Stimulated activated effector memory CD8-positive, alpha-beta T cell treated with anti-CD3 and anti-CD28 coated beads, Interleukin-12 subunit alpha, Interleukin-12 subunit beta, amount 100 ng/mL, for 72 hours (primary cell): Measurements from ENCODE around the gene ORAI1.
"Not testable (repeated sequence)": the region's sequence is repeated elsewhere in the genome, so short reads cannot be mapped to it uniquely, and the experiment has no call there.

Experiments used
- ATAC-seq: fragments of 150-1000 bp; cut with Tn5 transposase; 2 replicates; pipeline ENCODE4 v1.10.0; 2021
- DNase-seq, 2 donors: peaks; one replicate each; pipeline ENCODE4 v3.0.0; 2021 to 2022; ENCODE audit warnings: low spot score in 2 of 2
- H3K27ac Mint-ChIP-seq: one replicate; pipeline ENCODE4 v1.8.0; 2022; ENCODE audit warnings: mild to moderate bottlenecking, mixed read lengths
- H3K36me3 Mint-ChIP-seq: one replicate; pipeline ENCODE4 v1.8.0; 2022; ENCODE audit warnings: mild to moderate bottlenecking, mixed read lengths
- H3K4me1 Mint-ChIP-seq: one replicate; pipeline ENCODE4 v1.8.0; 2022; ENCODE audit warnings: mixed read lengths
- H3K4me3 Mint-ChIP-seq: one replicate; pipeline ENCODE4 v1.8.0; 2022; ENCODE audit warnings: mild to moderate bottlenecking, mixed read lengths
- H3K9me3 Mint-ChIP-seq: one replicate; pipeline ENCODE4 v1.8.0; 2022; ENCODE audit warnings: mixed read lengths

Gene ORAI1

DNA sequence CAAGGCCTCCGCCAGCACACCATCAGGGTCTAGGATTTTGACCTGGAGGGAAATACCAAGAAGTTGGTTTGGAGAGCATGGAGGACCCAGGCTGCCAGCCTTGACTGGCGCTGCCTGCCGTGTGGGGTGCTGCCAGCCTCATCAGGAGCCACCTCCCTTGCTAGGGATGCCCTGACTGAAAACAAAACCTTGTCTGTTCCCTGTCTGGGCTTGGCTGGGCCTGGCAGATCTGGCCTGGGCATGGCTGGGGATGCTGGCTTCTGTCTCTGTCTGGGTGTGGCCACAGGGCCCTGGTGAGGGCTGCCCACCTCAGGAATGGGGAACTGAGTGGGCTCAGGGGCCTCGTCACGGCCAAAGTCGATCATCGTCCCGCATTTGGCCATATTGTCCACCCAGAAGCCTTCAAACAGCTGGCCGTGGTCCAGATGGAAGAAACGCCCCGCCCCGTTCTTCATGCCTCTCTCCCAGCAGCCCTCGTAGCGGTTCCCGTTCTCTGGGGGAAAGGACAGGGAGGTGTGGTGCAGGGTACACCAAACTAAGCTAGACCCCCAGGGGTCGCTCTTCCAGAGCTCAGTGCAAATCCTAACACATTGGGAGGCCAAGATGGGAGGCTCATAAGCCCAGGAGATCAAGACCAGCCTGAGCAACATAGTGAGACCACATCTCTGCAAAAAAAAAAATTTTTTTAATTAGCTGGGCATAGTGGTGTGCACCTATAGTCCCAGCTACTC is 26.6 kb downstream of the ORAI1 start:
- Mint-ChIP-seq H3K4me1 (peaks cover 60% of the 10 kb centered on the region), H3K4me3 (no peak overlapping the region)

DNA sequence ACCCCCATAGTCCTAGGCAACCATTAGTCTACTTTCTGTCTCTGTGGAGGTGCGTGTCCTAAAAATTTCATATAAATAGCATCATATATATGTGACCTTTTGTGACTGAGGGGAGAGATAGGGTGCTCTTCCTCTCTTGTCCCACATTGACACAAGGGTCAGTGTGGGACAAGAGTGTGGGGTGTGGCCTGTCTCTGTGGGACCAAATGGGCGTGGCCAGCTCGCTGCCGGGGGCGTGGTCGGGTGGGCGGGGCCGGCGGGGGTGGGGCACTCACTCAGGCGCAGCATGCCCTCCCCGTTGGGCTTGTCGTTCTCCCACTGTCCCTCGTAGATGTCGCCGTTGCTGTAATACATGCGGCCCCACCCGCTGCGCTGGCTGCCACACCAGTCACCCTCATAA is 27.7 kb downstream of the ORAI1 start:
- H3K4me3 Mint-ChIP-seq = no peak overlapping the region
- H3K27ac Mint-ChIP-seq = peak overlapping the region; percentile 63
- DNase-seq (no peak), ATAC-seq (no peak)
- peaks cover 64% of the 10 kb centered on the region for H3K4me1 Mint-ChIP-seq
- H3K9me3 Mint-ChIP-seq = no peaks in the 10 kb centered on the region
- peaks cover 24% of the 10 kb centered on the region for H3K36me3 Mint-ChIP-seq

More for the DNA sequence above, 26.6 kb downstream of the ORAI1 start:
- H3K9me3 Mint-ChIP-seq = no peaks in the 10 kb centered on the region
- H3K27ac Mint-ChIP-seq = no peak overlapping the region
- ATAC-seq (no peak), DNase-seq (no peak)
- H3K36me3 Mint-ChIP-seq = peaks cover 24% of the 10 kb centered on the region

DNA sequence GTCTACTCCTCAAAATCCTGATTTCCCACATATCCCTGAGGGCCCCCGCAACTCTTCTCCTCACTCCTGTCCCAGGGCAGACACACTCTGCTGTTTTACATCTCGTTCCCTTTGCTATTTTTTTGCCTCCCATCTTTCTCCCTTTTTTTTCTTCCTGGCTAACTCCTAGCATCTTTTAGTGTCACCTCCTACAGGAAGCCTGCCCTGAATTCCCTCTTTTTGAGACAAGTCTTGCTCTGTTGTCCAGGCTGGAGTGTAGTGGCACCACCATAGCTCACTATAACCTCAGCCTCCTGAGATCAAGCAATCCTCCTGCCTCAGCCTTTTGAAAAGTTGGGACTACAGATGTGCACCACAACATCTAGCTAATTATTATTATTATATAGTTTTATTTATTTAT is 29.8 kb downstream of the ORAI1 start:
- Mint-ChIP-seq H3K4me3 (no peak overlapping the region), H3K27ac (no peak overlapping the region)

DNA sequence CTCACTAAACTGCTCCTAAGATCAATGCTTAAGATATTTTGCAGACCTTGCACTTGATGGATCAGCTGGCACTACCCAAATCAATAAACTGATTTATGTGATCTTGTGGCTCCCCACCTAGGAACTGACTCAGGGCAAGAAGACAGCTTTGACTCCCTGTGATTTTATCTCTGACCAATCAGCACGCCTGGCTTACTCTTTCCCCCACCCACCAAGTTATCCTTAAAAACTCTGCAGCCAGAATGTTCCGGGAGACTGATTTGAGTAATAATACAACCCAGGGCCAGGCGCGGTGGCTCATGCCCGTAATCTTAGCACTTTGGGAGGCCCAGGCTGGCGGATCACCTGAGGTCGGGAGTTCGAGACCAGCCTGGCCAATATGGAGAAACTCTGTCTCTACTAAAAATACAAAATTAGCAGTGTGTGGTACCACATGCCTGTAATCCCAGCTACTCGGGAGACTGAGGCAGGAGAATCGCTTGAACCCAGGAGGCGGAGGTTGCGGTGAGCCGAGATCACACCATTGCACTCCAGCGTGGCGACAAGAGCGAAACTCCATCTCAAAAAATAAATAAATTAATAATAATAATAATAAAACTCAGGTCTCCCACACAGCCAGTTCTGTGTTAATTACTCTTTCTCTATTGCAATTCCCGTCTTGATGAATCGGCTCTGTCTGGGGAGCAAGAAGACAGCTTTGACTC is 31.1 kb downstream of the ORAI1 start:
- DNase-seq (peak in 1 of 2 donors; percentile 70), ATAC-seq (peak; percentile 81)
- peak overlapping the region; percentile 78 for H3K4me3 Mint-ChIP-seq

More for the DNA sequence above, 29.8 kb downstream of the ORAI1 start:
- Mint-ChIP-seq H3K4me1 (peaks cover 62% of the 10 kb centered on the region), H3K36me3 (peaks cover 14% of the 10 kb centered on the region), H3K9me3 (no peaks in the 10 kb centered on the region)
- ATAC-seq = no peak
- DNase-seq = no peak

DNA sequence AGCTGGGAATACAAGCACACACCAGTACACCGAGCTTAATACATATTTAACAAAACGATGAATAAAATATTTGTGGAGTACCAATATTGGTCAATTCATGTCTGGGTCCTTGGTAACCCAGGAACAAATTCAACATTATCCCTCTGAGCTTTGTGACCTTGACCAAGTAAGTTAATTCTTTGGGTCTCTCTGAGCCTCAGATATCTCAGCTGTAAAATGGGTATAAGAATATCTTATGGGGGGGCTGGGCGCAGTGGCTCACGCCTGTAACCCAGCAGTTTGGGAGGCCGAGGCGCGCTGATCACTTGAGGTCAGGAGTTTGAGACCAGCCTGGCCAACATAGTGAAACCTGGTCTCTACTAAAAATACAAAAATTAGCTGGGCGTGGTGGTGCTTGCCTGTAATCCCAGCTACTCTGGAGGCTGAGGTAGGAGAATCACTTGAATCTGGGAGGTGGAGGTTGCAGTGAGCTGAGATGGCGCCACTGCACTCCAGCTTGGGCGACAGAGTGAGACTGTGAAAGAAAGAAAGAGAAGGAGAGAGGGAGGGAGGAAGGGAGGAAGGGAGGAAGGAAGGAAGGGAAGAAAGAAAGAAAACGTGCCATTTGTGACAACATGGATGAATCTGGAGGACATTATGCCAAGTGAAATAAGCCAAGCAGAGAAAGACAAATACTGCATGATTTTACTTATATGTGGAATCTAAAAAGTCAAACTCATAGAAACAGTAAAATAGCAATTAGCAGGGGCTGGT is 35.2 kb downstream of the ORAI1 start:
- Mint-ChIP-seq H3K36me3 (peaks cover 29% of the 10 kb centered on the region), H3K27ac (peak overlapping the region; percentile 99), H3K4me1 (peaks cover 71% of the 10 kb centered on the region)
- not testable (repeated sequence) for DNase-seq, H3K4me3 Mint-ChIP-seq, H3K9me3 Mint-ChIP-seq, ATAC-seq

More for the DNA sequence above, 31.1 kb downstream of the ORAI1 start:
- Mint-ChIP-seq H3K4me1 (peaks cover 64% of the 10 kb centered on the region), H3K9me3 (no peaks in the 10 kb centered on the region), H3K27ac (peak overlapping the region; percentile 57), H3K36me3 (peaks cover 12% of the 10 kb centered on the region)

DNA sequence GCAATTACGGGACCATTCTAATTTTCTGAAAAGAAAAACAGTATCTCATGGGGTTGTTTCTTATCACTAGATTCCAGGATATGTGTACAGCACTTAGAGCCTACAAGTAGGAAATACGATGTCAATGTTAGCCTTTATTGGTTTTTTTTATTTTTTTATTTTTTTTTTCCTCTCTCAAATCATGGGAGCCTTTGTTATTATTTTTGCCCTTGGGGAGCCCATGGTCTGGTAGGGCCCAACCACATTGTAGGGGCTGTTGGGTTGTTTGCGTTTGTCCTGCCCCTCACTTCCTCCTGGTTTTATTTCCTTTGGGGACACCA is 37.2 kb downstream of the ORAI1 start:
- DNase-seq (no peak), ATAC-seq (no peak)
- no peaks in the 10 kb centered on the region for H3K9me3 Mint-ChIP-seq
- peak overlapping the region; percentile 97 for H3K4me3 Mint-ChIP-seq
- H3K4me1 Mint-ChIP-seq = peaks cover 60% of the 10 kb centered on the region
- peak overlapping the region; percentile 97 for H3K27ac Mint-ChIP-seq
- H3K36me3 Mint-ChIP-seq = peaks cover 39% of the 10 kb centered on the region

DNA sequence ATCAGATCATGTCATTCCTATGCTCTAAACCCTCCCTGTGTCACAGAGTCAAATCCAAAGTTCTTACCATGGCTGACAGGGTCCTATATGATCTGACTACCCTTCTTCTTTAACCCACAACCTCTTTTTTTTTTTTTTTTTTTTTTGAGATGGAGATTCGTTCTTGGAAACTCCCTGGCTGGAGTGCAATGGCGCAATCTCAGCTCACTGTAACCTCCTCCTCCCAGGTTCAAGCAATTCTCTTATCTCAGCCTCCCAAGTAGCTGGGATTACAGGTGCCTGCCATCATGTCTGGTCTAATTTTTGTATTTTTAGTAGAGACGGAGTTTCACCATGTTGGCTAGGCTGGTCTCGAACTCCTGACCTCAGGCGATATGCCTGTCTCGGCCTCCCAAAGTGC is 40.5 kb downstream of the ORAI1 start:
- not testable (repeated sequence) for DNase-seq, ATAC-seq, H3K9me3 Mint-ChIP-seq, H3K4me3 Mint-ChIP-seq
- peaks cover 52% of the 10 kb centered on the region for H3K4me1 Mint-ChIP-seq
- peak overlapping the region; percentile 48 for H3K27ac Mint-ChIP-seq
- peaks cover 32% of the 10 kb centered on the region for H3K36me3 Mint-ChIP-seq

DNA sequence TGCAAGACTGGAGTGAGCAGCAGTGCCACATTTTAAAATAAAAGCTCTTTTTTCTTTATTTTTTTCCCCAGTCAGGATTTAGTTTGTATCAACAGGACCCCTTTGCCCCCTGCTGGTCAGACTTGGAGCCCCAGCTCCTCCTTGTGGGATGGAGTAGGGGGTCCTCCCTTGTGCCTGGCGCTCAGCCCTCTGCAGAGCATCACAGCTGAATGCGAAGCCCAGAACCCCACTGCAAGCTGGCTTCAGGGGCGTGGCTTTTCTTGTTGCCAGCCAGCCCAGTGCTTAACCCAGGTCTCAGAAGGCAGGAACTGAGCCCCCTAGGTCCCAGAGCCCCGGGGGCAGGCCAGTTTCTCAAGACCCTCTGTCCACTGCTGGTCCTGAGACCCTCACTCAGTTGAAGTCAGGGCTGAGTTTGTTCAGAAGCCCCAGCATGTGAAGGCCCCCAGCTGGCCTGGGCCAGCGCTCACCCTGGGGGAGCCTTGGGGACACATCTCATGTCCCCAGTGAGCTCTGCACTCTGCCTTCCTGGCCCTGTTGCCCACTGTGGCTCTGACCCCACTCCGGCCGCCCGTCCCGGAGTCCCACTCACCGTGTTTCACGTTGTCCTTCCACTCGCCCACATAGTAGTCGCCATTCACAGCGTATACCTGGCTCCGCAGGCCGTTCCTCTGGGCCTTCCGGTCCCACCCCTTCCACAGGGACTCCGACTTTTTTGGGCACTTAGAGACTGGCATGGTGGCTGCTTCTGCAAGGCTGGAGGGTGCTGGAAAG is 42.6 kb downstream of the ORAI1 start:
- Mint-ChIP-seq H3K4me3 (no peak overlapping the region), H3K27ac (no peak overlapping the region), H3K9me3 (no peaks in the 10 kb centered on the region), H3K4me1 (peaks cover 64% of the 10 kb centered on the region), H3K36me3 (peaks cover 46% of the 10 kb centered on the region)
- ATAC-seq (no peak), DNase-seq (no peak)

DNA sequence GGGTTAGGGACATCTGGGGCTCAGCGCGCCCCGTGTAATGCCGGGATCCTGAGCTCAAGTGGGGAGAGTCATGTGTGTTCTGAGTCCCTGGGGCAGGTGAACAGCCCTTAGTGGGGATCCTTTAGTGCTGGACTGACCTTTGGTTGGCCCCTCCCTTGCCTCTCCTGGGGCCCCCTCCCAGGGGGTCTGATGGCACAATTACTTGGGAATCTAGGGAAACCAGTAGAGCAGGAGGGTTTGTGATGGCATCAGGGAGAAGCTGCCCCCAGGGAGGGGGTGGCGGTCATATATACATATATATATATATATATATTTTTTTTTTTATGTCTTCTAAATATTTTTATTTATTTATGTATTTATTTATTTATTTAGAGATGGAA is 43.2 kb downstream of the ORAI1 start, which contains the start of gene MORN3:
MORN3 (minus strand) TSS at position 134 of the 380 bp plus-strand sequence. CDS start 171 bp downstream, outside the sequence.
- ATAC-seq (no peak), DNase-seq (no peak)
- Mint-ChIP-seq H3K27ac (peak within 1 kb of the TSS; percentile 34), H3K4me1 (peaks cover 64% of the 10 kb centered on the region), H3K9me3 (no peaks in the 10 kb centered on the region), H3K36me3 (peaks cover 41% of the 10 kb centered on the region), H3K4me3 (peak within 1 kb of the TSS; percentile 90)

DNA sequence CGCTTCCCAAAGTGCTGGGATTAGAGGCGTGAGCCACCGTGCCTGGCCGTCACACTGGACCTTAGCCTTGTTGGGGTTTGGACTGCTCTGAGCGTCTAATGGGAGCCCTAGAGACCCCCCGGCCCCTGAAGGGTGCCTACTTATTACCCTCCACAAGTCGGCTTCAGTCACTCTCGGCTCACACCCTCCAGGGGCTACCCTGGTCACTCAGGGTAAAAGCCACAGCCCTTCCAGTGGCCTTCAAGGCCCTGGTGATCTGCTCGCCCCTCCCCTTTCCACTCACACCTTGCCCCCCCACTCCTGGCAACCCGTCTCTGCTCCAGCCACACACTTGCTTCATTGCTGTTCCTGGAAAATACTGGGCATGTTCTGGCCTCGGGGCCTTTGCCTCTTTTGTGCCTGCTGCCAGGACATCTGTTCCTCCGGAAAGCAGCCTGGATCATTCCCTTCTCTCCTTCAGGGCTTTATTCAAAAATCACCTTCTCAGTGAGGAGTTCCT is 46.7 kb downstream of the ORAI1 start:
- peak overlapping the region; percentile 99 for H3K27ac Mint-ChIP-seq
- H3K36me3 Mint-ChIP-seq = peaks cover 27% of the 10 kb centered on the region
- peak overlapping the region; percentile 90 for H3K4me3 Mint-ChIP-seq
- H3K9me3 Mint-ChIP-seq = no peaks in the 10 kb centered on the region
- ATAC-seq (no peak), DNase-seq (peak in 1 of 2 donors; percentile 63)
- peaks cover 41% of the 10 kb centered on the region for H3K4me1 Mint-ChIP-seq

DNA sequence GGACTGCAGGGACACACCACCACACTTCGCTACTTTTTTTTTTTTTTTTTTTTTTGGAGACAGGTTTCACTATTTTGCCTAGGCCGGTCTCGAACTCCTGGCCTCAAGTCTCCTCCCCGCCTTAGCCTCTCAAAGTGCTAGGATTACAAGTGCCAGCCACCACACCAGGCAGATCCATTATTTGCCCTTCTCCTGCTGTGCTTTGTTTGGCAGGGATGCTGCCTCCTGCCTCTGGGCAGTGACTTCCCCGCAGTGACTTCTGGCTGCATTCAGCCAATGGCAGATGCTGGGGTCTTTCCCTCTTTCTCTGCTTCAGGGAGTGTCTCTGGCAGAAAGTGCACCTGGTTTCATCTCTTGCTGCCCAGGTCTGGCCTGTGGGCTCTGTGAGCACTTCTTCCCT is 49.9 kb downstream of the ORAI1 start:
- H3K4me1 Mint-ChIP-seq = peaks cover 36% of the 10 kb centered on the region
- ATAC-seq = no peak
- no peaks in the 10 kb centered on the region for H3K9me3 Mint-ChIP-seq
- DNase-seq = no peak
- H3K4me3 Mint-ChIP-seq = no peak overlapping the region
- H3K27ac Mint-ChIP-seq = no peak overlapping the region
- peaks cover 22% of the 10 kb centered on the region for H3K36me3 Mint-ChIP-seq

DNA sequence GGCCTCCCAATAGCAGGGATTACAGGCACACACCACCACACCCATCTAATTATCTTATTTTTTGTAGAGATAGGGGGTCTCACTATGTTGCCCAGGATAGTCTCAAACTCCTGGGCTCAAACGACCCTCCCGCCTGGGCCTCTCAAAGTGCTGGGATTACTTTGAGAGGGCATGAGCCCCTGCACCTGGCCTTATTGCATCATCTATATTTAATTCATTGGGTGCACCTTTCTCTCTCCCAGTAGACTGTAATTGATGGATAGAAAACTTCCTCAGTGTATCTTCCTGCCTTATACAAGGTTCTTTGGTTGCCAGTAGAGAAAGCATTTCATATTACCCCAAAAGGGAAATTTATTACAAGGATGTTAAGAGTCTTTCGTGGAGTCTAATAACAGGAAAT is 52.0 kb downstream of the ORAI1 start:
- H3K4me3 Mint-ChIP-seq = no peak overlapping the region
- peaks cover 19% of the 10 kb centered on the region for H3K4me1 Mint-ChIP-seq
- ATAC-seq = no peak
- H3K9me3 Mint-ChIP-seq = no peaks in the 10 kb centered on the region
- DNase-seq = no peak
- H3K27ac Mint-ChIP-seq = peak overlapping the region; percentile 66
- peaks cover 4% of the 10 kb centered on the region for H3K36me3 Mint-ChIP-seq

DNA sequence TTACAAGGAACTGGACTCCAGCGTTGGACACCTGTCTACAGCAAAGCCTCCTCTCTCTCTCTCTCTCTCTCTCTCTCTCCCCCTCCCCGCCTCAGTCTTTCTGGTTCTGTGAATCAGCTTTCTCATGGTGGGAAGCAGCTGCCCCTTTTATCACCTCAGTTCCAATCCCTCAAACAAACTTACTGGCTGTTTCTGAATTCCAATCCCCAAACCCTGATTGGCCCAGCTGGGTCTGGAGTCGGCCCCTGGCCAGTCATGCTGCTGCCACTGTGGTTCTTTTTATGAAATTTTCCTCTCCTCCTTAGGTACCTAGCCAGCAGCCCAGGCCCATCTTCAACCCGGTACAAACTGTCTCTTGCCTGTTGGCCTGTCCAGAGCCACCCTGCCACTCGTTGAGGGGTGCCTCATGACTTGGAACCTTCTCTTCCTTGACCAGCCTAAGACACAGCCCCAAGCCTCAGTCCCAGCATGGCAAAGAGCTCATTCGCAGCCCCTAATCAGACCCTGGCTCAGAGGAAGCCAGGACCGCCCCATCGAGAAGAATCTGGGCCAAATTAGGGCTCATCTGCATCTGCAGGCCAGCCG is 52.5 kb downstream of the ORAI1 start:
- Mint-ChIP-seq H3K36me3 (no peaks in the 10 kb centered on the region), H3K4me3 (no peak overlapping the region), H3K9me3 (no peaks in the 10 kb centered on the region), H3K27ac (peak overlapping the region; percentile 66), H3K4me1 (peaks cover 14% of the 10 kb centered on the region)
- ATAC-seq (no peak), DNase-seq (no peak)

DNA sequence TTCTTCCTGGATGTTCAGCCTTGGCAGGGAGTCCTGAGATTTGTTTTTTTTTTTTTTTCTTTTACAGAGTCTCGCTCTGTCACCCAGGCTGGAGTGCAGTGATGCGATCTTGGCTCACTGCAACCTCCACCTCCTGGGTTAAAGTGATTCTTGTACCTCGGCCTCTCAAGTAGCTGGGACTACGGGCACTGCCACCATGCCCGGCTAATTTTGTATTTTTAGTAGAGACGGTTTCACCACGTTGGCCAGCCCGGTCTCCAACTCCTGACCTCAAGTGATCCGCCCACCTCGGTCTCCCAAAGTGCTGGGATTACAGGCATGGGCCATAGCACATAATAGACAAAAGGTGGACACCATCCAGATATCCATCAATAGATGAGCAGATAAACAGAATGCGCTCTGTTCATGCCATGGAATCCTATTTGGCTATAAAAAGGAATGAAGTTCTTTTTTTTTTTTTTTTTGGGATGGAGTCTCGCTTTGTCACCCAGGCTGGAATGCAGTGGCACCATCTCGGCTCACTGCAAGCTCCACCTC is 53.4 kb downstream of the ORAI1 start:
- not testable (repeated sequence) for H3K27ac Mint-ChIP-seq, H3K4me3 Mint-ChIP-seq, ATAC-seq, H3K4me1 Mint-ChIP-seq, H3K9me3 Mint-ChIP-seq, DNase-seq, H3K36me3 Mint-ChIP-seq
